ENCODE data around the gene NR6A1. TPM values are rescaled to one million over a fixed set of nuclear protein-coding genes. Genes with fewer than 3 reads are reported as not detected.
A peak's percentile ranks its signal among the peaks of the same experiment; 100 is the strongest.

Gene NR6A1
- total RNA-seq, 5 donors from 2014 or later (not counting 1 experiment from before 2014, with no cell fraction given) = 0.19 to 0.50 (median 0.40) TPM; not detected in 1

- no peaks in the 10 kb centered on the region for H3K36me3 Mint-ChIP-seq
- Histone ChIP-seq H3K36me3 (ENCODE audit: control insufficient read depth in 2 of 2, extremely low read depth in 1 of 2, insufficient read depth in 1 of 2, low read length in 1 of 2) (no peaks in the 10 kb centered on the region), H3K4me3 (ENCODE audit: control insufficient read depth in 1 of 2, extremely low read depth in 1 of 2, low read length in 1 of 2) (no peak overlapping the region), H3K9me3 (no peaks in the 10 kb centered on the region), H3K27me3 (replicated peaks in 1 of 2; ENCODE audit: control insufficient read depth in 2 of 2, extremely low read depth in 1 of 2, insufficient read depth in 2 of 2, low read length in 1 of 2) (peaks cover 0 to 30% of the 10 kb centered on the region in 2 experiments), H3K4me1 (ENCODE audit: control insufficient read depth in 1 of 2, extremely low read depth in 1 of 2, insufficient read depth in 2 of 2, low read length in 2 of 2) (no peaks in the 10 kb centered on the region), H3K27ac (ENCODE audit: low read length) (no peak overlapping the region)
- POLR2A ChIA-PET = no interaction called here
- H3K27ac Mint-ChIP-seq = no peak overlapping the region
- DNase-seq (no peak), ATAC-seq (replicated peaks in 1 of 4) (no peak)
- H3K4me3 Mint-ChIP-seq = no peak overlapping the region
- H3K4me1 Mint-ChIP-seq = peaks cover 0 to 4% (median 0%) of the 10 kb centered on the region in 3 donors
- WGBS (ENCODE audit: insufficient coverage) = 100% methylated on average over 1 of the region's 4 CpGs
- H3K9me3 Mint-ChIP-seq = no peaks in the 10 kb centered on the region
- H3K27me3 Mint-ChIP-seq = peaks cover 6 to 8% of the 10 kb centered on the region in 2 donors
- CTCF ChIA-PET = no interaction called here
Observed at GRCh38 chr9:124805186-124805585, 34.1 kb upstream of the NR6A1 start.

GRCh38 chr9:124803911-124804310 lies 32.8 kb upstream of the NR6A1 start:
- ChIA-PET CTCF (no interaction called here), POLR2A (no interaction called here)
- Mint-ChIP-seq H3K27ac (no peak overlapping the region), H3K36me3 (no peaks in the 10 kb centered on the region), H3K4me3 (no peak overlapping the region), H3K9me3 (no peaks in the 10 kb centered on the region), H3K4me1 (peaks cover 0 to 4% (median 0%) of the 10 kb centered on the region in 3 donors), H3K27me3 (peaks cover 6 to 8% of the 10 kb centered on the region in 2 donors)
- ATAC-seq (replicated peaks in 1 of 4) = no peak
- H3K4me1 ChIP-seq (ENCODE audit: control insufficient read depth in 1 of 2, extremely low read depth in 1 of 2, insufficient read depth in 2 of 2, low read length in 2 of 2) = no peaks in the 10 kb centered on the region
- no peak overlapping the region for H3K4me3 ChIP-seq (ENCODE audit: control insufficient read depth in 1 of 2, extremely low read depth in 1 of 2, low read length in 1 of 2)
- H3K36me3 ChIP-seq (ENCODE audit: control insufficient read depth in 2 of 2, extremely low read depth in 1 of 2, insufficient read depth in 1 of 2, low read length in 1 of 2) = no peaks in the 10 kb centered on the region
- no peak for DNase-seq
- peaks cover 0 to 37% of the 10 kb centered on the region in 2 experiments for H3K27me3 ChIP-seq (replicated peaks in 1 of 2; ENCODE audit: control insufficient read depth in 2 of 2, extremely low read depth in 1 of 2, insufficient read depth in 2 of 2, low read length in 1 of 2)
- H3K9me3 ChIP-seq = no peaks in the 10 kb centered on the region
- 90% methylated on average over 6 of the region's 8 CpGs for WGBS (ENCODE audit: insufficient coverage)
- no peak overlapping the region for H3K27ac ChIP-seq (ENCODE audit: low read length)

- ChIA-PET CTCF (no interaction called here), POLR2A (no interaction called here)
- Mint-ChIP-seq H3K36me3 (no peaks in the 10 kb centered on the region), H3K9me3 (no peaks in the 10 kb centered on the region), H3K4me1 (peaks cover 0 to 4% (median 0%) of the 10 kb centered on the region in 3 donors), H3K27ac (no peak overlapping the region), H3K27me3 (peaks cover 2 to 13% of the 10 kb centered on the region in 2 donors), H3K4me3 (no peak overlapping the region)
- no peak overlapping the region for H3K27ac ChIP-seq (ENCODE audit: low read length)
- H3K4me1 ChIP-seq (ENCODE audit: control insufficient read depth in 1 of 2, extremely low read depth in 1 of 2, insufficient read depth in 2 of 2, low read length in 2 of 2) = no peaks in the 10 kb centered on the region
- ATAC-seq (replicated peaks in 1 of 4) (no peak), DNase-seq (no peak)
- no peaks in the 10 kb centered on the region for H3K36me3 ChIP-seq (ENCODE audit: control insufficient read depth in 2 of 2, extremely low read depth in 1 of 2, insufficient read depth in 1 of 2, low read length in 1 of 2)
- no peaks in the 10 kb centered on the region for H3K9me3 ChIP-seq
- H3K4me3 ChIP-seq (ENCODE audit: control insufficient read depth in 1 of 2, extremely low read depth in 1 of 2, low read length in 1 of 2) = no peak overlapping the region
- peaks cover 0 to 34% of the 10 kb centered on the region in 2 experiments for H3K27me3 ChIP-seq (replicated peaks in 1 of 2; ENCODE audit: control insufficient read depth in 2 of 2, extremely low read depth in 1 of 2, insufficient read depth in 2 of 2, low read length in 1 of 2)
- WGBS (ENCODE audit: insufficient coverage) = 75% methylated on average over 1 of the region's 3 CpGs
Observed at GRCh38 chr9:124802426-124802825, 31.3 kb upstream of the NR6A1 start.

GRCh38 chr9:124801356-124801755 lies 30.2 kb upstream of the NR6A1 start:
- Mint-ChIP-seq H3K4me1 (peaks cover 0 to 4% (median 0%) of the 10 kb centered on the region in 3 donors), H3K9me3 (no peaks in the 10 kb centered on the region), H3K4me3 (no peak overlapping the region), H3K27ac (no peak overlapping the region), H3K27me3 (peaks cover 0 to 14% of the 10 kb centered on the region in 2 donors), H3K36me3 (no peaks in the 10 kb centered on the region)
- H3K9me3 ChIP-seq = no peaks in the 10 kb centered on the region
- POLR2A ChIA-PET = no interaction called here
- CTCF ChIA-PET = no interaction called here
- WGBS (ENCODE audit: insufficient coverage) = no CpG with 5 or more reads among the region's 6 CpGs
- no peak overlapping the region for H3K4me3 ChIP-seq (ENCODE audit: control insufficient read depth in 1 of 2, extremely low read depth in 1 of 2, low read length in 1 of 2)
- ATAC-seq (replicated peaks in 1 of 4) (no peak), DNase-seq (no peak)
- no peaks in the 10 kb centered on the region for H3K4me1 ChIP-seq (ENCODE audit: control insufficient read depth in 1 of 2, extremely low read depth in 1 of 2, insufficient read depth in 2 of 2, low read length in 2 of 2)
- H3K36me3 ChIP-seq (ENCODE audit: control insufficient read depth in 2 of 2, extremely low read depth in 1 of 2, insufficient read depth in 1 of 2, low read length in 1 of 2) = no peaks in the 10 kb centered on the region
- peaks cover 0 to 36% of the 10 kb centered on the region in 2 experiments for H3K27me3 ChIP-seq (replicated peaks in 1 of 2; ENCODE audit: control insufficient read depth in 2 of 2, extremely low read depth in 1 of 2, insufficient read depth in 2 of 2, low read length in 1 of 2)
- no peak overlapping the region for H3K27ac ChIP-seq (ENCODE audit: low read length)

GRCh38 chr9:124800306-124801259 lies 29.5 kb upstream of the NR6A1 start:
- no peak overlapping the region for H3K4me3 ChIP-seq (ENCODE audit: control insufficient read depth in 1 of 2, extremely low read depth in 1 of 2, low read length in 1 of 2)

GRCh38 chr9:124799274-124800006 lies 28.3 kb upstream of the NR6A1 start:
- Mint-ChIP-seq H3K27me3 (peaks cover 0 to 14% of the 10 kb centered on the region in 2 donors), H3K4me1 (peaks cover 0 to 4% (median 0%) of the 10 kb centered on the region in 3 donors), H3K36me3 (no peaks in the 10 kb centered on the region), H3K9me3 (no peaks in the 10 kb centered on the region), H3K4me3 (no peak overlapping the region), H3K27ac (no peak overlapping the region)
- H3K4me3 ChIP-seq (ENCODE audit: control insufficient read depth in 1 of 2, extremely low read depth in 1 of 2, low read length in 1 of 2) = no peak overlapping the region
- H3K4me1 ChIP-seq (ENCODE audit: control insufficient read depth in 1 of 2, extremely low read depth in 1 of 2, insufficient read depth in 2 of 2, low read length in 2 of 2) = no peaks in the 10 kb centered on the region
- DNase-seq = no peak
- no peak overlapping the region for H3K27ac ChIP-seq (ENCODE audit: low read length)
- H3K27me3 ChIP-seq (replicated peaks in 1 of 2; ENCODE audit: control insufficient read depth in 2 of 2, extremely low read depth in 1 of 2, insufficient read depth in 2 of 2, low read length in 1 of 2) = peaks cover 0 to 44% of the 10 kb centered on the region in 2 experiments
- WGBS (ENCODE audit: insufficient coverage) = 81% methylated on average over 12 of the region's 13 CpGs
- no peak for ATAC-seq (replicated peaks in 1 of 4)
- ChIA-PET CTCF (no interaction called here), POLR2A (no interaction called here)
- H3K9me3 ChIP-seq = no peaks in the 10 kb centered on the region
- H3K36me3 ChIP-seq (ENCODE audit: control insufficient read depth in 2 of 2, extremely low read depth in 1 of 2, insufficient read depth in 1 of 2, low read length in 1 of 2) = no peaks in the 10 kb centered on the region

More at GRCh38 chr9:124800306-124801259, 29.5 kb upstream of the NR6A1 start:
- DNase-seq (peak in 4 of 35 experiments; percentile 7 to 31 (median 13)), ATAC-seq (replicated peaks in 1 of 4) (no peak)
- Histone ChIP-seq H3K36me3 (ENCODE audit: control insufficient read depth in 2 of 2, extremely low read depth in 1 of 2, insufficient read depth in 1 of 2, low read length in 1 of 2) (no peaks in the 10 kb centered on the region), H3K27me3 (replicated peaks in 1 of 2; ENCODE audit: control insufficient read depth in 2 of 2, extremely low read depth in 1 of 2, insufficient read depth in 2 of 2, low read length in 1 of 2) (peaks cover 0 to 38% of the 10 kb centered on the region in 2 experiments), H3K27ac (ENCODE audit: low read length) (no peak overlapping the region), H3K4me1 (ENCODE audit: control insufficient read depth in 1 of 2, extremely low read depth in 1 of 2, insufficient read depth in 2 of 2, low read length in 2 of 2) (no peaks in the 10 kb centered on the region), H3K9me3 (no peaks in the 10 kb centered on the region)
- CTCF ChIA-PET = no interaction called here
- H3K27ac Mint-ChIP-seq = no peak overlapping the region
- H3K4me3 Mint-ChIP-seq = no peak overlapping the region
- no peaks in the 10 kb centered on the region for H3K36me3 Mint-ChIP-seq
- no peaks in the 10 kb centered on the region for H3K9me3 Mint-ChIP-seq
- POLR2A ChIA-PET = no interaction called here
- peaks cover 0 to 14% of the 10 kb centered on the region in 2 donors for H3K27me3 Mint-ChIP-seq
- H3K4me1 Mint-ChIP-seq = peaks cover 0 to 4% (median 0%) of the 10 kb centered on the region in 3 donors
- 60% methylated on average over 9 of the region's 15 CpGs for WGBS (ENCODE audit: insufficient coverage)
